ENCODE measurements around the gene OSBPL3.
"Not testable (repeated sequence)": the region's sequence is repeated elsewhere in the genome, so short reads cannot be mapped to it uniquely, and the experiment has no call there.

The OSBPL3 gene

GRCh38 chr7:24916463-24917040 is 63.4 kb downstream of the OSBPL3 start:
- no peak for DNase-seq

GRCh38 chr7:24914465-24914859 is 65.5 kb downstream of the OSBPL3 start:
- no peak for DNase-seq

- DNase-seq = no peak
Observed at GRCh38 chr7:24913801-24914464, 66.0 kb downstream of the OSBPL3 start.

GRCh38 chr7:24912874-24913514 is 67.0 kb downstream of the OSBPL3 start:
- DNase-seq = no peak

GRCh38 chr7:24912424-24912823 is 67.6 kb downstream of the OSBPL3 start:
- DNase-seq = no peak

- peak in 3 of 4 experiments; percentile 16 to 52 (median 22) for DNase-seq
Observed at GRCh38 chr7:24911213-24911603, 68.8 kb downstream of the OSBPL3 start.

GRCh38 chr7:24910551-24911212 is 69.3 kb downstream of the OSBPL3 start:
- no peak for DNase-seq

- no peak for DNase-seq
Observed at GRCh38 chr7:24908727-24909126, 71.3 kb downstream of the OSBPL3 start.

GRCh38 chr7:24908166-24908565 is 71.8 kb downstream of the OSBPL3 start:
- no peak for DNase-seq

- no peak for DNase-seq
Observed at GRCh38 chr7:24907311-24907886, 72.6 kb downstream of the OSBPL3 start.

GRCh38 chr7:24905996-24906770 is 73.8 kb downstream of the OSBPL3 start:
- DNase-seq = no peak

GRCh38 chr7:24903992-24904391 is 76.0 kb downstream of the OSBPL3 start:
- DNase-seq = not testable (repeated sequence)

- no peak for DNase-seq
Observed at GRCh38 chr7:24903559-24903958, 76.4 kb downstream of the OSBPL3 start.

GRCh38 chr7:24902931-24903330 is 77.0 kb downstream of the OSBPL3 start:
- no peak for DNase-seq

GRCh38 chr7:24902276-24902675 is 77.7 kb downstream of the OSBPL3 start:
- DNase-seq = peak in 3 of 4 experiments; percentile 12 to 69 (median 57)

- DNase-seq = no peak
Observed at GRCh38 chr7:24899905-24900304, 80.1 kb downstream of the OSBPL3 start.

GRCh38 chr7:24899161-24899560 is 80.8 kb downstream of the OSBPL3 start:
- peak in 3 of 4 experiments; percentile 35 to 51 (median 50) for DNase-seq

- peak in 1 of 4 experiments; percentile 45 for DNase-seq
Observed at GRCh38 chr7:24898691-24899090, 81.3 kb downstream of the OSBPL3 start.

GRCh38 chr7:24896031-24896501 is 83.9 kb downstream of the OSBPL3 start:
- peak; percentile 74 to 93 (median 78) for DNase-seq

GRCh38 chr7:24894429-24895221 is 85.4 kb downstream of the OSBPL3 start:
- no peak for DNase-seq

- DNase-seq = no peak
Observed at GRCh38 chr7:24891311-24891735, 88.7 kb downstream of the OSBPL3 start.
